Activated T-helper 17 cell treated with anti-CD3 and anti-CD28 coated beads, Interleukin-2, amount 50 U/mL, for 72 hours (primary cell): Measurements from ENCODE around the gene WAPL. TPM values are rescaled to one million over a fixed set of nuclear protein-coding genes. Genes with fewer than 3 reads are reported as not detected.

Experiments used
- ATAC-seq: fragments of 150-1000 bp; cut with Tn5 transposase; replicated peaks from 2 replicates; pipeline ENCODE4 v1.10.0; 2021; ENCODE audit warnings: mild to moderate bottlenecking, moderate library complexity
- H3K27ac Mint-ChIP-seq: one replicate; pipeline ENCODE4 v1.8.0; 2022; ENCODE audit warnings: mixed read lengths
- H3K27me3 Mint-ChIP-seq: one replicate; pipeline ENCODE4 v1.8.0; 2022; ENCODE audit warnings: mixed read lengths
- H3K36me3 Mint-ChIP-seq: one replicate; pipeline ENCODE4 v1.8.0; 2022; ENCODE audit warnings: low read depth, mild to moderate bottlenecking, mixed read lengths
- H3K4me1 Mint-ChIP-seq: one replicate; pipeline ENCODE4 v1.8.0; 2022; ENCODE audit warnings: mixed read lengths
- H3K4me3 Mint-ChIP-seq: one replicate; pipeline ENCODE4 v1.8.0; 2022; ENCODE audit warnings: mild to moderate bottlenecking, mixed read lengths
- H3K9me3 Mint-ChIP-seq: one replicate; pipeline ENCODE4 v1.8.0; 2022; ENCODE audit warnings: mixed read lengths
- total RNA-seq, 2 donors: library from RNA; stranded (reverse); gene quantifications; one replicate each; pipeline ENCODE4 v1.2.3, GENCODE V29; 2022

WAPL gene
- total RNA-seq, 2 donors from 2014 or later: 39.2 to 51.5 TPM

GRCh38 chr10:86423739-86424138, 97.9 kb downstream of the WAPL start:
- no peaks in the 10 kb centered on the region for H3K36me3 Mint-ChIP-seq
- H3K27me3 Mint-ChIP-seq: no peaks in the 10 kb centered on the region
- H3K27ac Mint-ChIP-seq: no peak overlapping the region
- no peak for ATAC-seq
- H3K4me3 Mint-ChIP-seq: no peak overlapping the region
- H3K9me3 Mint-ChIP-seq: no peaks in the 10 kb centered on the region
- peaks cover 3% of the 10 kb centered on the region for H3K4me1 Mint-ChIP-seq

DNA sequence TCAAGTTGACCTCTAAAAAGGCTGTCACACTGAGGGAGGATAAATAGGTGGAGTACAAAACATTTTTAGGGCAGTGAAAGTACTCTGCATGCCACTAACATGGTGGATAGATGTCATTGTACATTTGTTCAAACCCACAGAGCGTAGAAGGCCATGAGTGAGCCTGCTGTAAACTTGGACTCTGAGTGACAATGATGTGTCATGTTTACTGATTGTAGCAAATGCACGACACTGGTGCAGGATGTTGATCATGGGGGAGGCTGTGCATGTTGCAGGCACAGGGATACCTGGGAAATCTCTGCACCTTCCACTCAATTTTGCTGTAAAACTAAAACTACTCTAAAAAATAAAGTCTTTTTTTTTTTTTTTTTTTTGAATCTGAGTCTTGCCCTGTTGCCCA, 102.5 kb downstream of the WAPL start:
- no peaks in the 10 kb centered on the region for H3K27me3 Mint-ChIP-seq
- peaks cover 7% of the 10 kb centered on the region for H3K4me1 Mint-ChIP-seq
- no peaks in the 10 kb centered on the region for H3K36me3 Mint-ChIP-seq
- no peaks in the 10 kb centered on the region for H3K9me3 Mint-ChIP-seq
- no peak overlapping the region for H3K4me3 Mint-ChIP-seq
- no peak overlapping the region for H3K27ac Mint-ChIP-seq
- ATAC-seq: no peak

- ATAC-seq: no peak
- H3K9me3 Mint-ChIP-seq: peaks cover 6% of the 10 kb centered on the region
- H3K4me3 Mint-ChIP-seq: no peak overlapping the region
- peak overlapping the region; percentile 6 for H3K27ac Mint-ChIP-seq
- no peaks in the 10 kb centered on the region for H3K36me3 Mint-ChIP-seq
- no peaks in the 10 kb centered on the region for H3K27me3 Mint-ChIP-seq
- peaks cover 27% of the 10 kb centered on the region for H3K4me1 Mint-ChIP-seq
These were observed 106.0 kb downstream of the WAPL start for GRCh38 chr10:86415583-86415982.

GRCh38 chr10:86415116-86415515, 106.5 kb downstream of the WAPL start:
- Mint-ChIP-seq H3K27ac (peak overlapping the region; percentile 6), H3K4me1 (peaks cover 29% of the 10 kb centered on the region), H3K27me3 (no peaks in the 10 kb centered on the region), H3K4me3 (no peak overlapping the region), H3K36me3 (no peaks in the 10 kb centered on the region), H3K9me3 (peaks cover 8% of the 10 kb centered on the region)
- no peak for ATAC-seq

GRCh38 chr10:86413046-86413728, 108.4 kb downstream of the WAPL start:
- Mint-ChIP-seq H3K4me1 (peaks cover 24% of the 10 kb centered on the region), H3K4me3 (peak overlapping the region; percentile 81), H3K9me3 (peaks cover 8% of the 10 kb centered on the region), H3K27me3 (no peaks in the 10 kb centered on the region), H3K36me3 (no peaks in the 10 kb centered on the region), H3K27ac (peak overlapping the region; percentile 71)
- peak; percentile 65 for ATAC-seq

GRCh38 chr10:86411852-86412560, 109.6 kb downstream of the WAPL start:
- peak overlapping the region; percentile 71 for H3K27ac Mint-ChIP-seq
- peaks cover 8% of the 10 kb centered on the region for H3K9me3 Mint-ChIP-seq
- peaks cover 24% of the 10 kb centered on the region for H3K4me1 Mint-ChIP-seq
- peak overlapping the region; percentile 81 for H3K4me3 Mint-ChIP-seq
- no peak for ATAC-seq
- no peaks in the 10 kb centered on the region for H3K36me3 Mint-ChIP-seq
- H3K27me3 Mint-ChIP-seq: no peaks in the 10 kb centered on the region

DNA sequence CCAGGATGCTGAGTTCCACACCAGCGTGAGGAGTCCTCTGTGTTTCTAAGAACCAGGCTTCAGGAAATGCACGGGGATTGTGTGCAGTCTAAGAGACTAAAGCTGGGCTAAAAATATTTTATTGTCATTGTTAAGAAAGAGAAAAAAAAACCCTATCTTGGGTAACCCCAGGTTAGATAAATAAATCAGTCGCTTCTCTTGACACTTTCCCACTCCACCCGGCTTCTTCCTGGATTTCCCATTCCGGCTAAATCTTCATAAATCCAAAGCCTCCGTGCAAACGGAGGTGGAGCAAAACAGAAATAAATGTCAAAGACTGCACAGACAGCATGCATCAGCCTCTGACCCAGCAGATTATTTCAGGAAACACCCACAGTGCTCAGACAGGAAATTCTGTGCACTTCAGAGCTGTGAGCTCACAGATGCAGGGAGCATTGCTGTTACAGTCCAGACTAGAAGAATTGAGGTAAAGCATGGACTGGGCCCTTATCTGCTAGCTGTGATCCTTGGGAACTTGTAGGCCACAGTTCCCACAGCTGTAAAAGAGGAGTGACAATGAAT, 110.2 kb downstream of the WAPL start:
- Mint-ChIP-seq H3K27me3 (no peaks in the 10 kb centered on the region), H3K4me3 (peak overlapping the region; percentile 81), H3K27ac (peak overlapping the region; percentile 71), H3K36me3 (no peaks in the 10 kb centered on the region), H3K9me3 (peaks cover 8% of the 10 kb centered on the region), H3K4me1 (peaks cover 24% of the 10 kb centered on the region)
- peak; percentile 88 for ATAC-seq

GRCh38 chr10:86410542-86411124, 111.0 kb downstream of the WAPL start:
- peak; percentile 9 for ATAC-seq
- peak overlapping the region; percentile 81 for H3K4me3 Mint-ChIP-seq
- peak overlapping the region; percentile 71 for H3K27ac Mint-ChIP-seq
- no peaks in the 10 kb centered on the region for H3K36me3 Mint-ChIP-seq
- peaks cover 8% of the 10 kb centered on the region for H3K9me3 Mint-ChIP-seq
- H3K4me1 Mint-ChIP-seq: peaks cover 24% of the 10 kb centered on the region
- H3K27me3 Mint-ChIP-seq: no peaks in the 10 kb centered on the region

DNA sequence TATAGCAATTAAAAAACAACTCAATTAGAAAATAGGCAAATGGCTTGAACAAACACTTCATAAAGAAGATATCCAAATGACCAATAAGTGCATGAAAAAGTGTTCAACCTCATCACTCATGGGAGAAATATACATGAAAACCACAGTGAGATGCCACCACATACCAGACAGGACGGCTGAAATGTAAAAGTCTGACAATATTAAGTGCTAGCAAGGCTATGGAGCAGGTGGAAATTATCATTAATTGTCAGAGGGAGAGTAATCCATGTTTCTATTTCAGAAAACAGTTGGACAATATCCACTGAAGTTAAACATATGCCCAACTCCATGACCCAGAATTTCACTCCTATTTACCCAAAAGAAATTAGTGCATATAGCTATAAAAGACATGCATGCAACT, 112.4 kb downstream of the WAPL start:
- Mint-ChIP-seq H3K36me3 (no peaks in the 10 kb centered on the region), H3K4me1 (peaks cover 21% of the 10 kb centered on the region), H3K4me3 (no peak overlapping the region), H3K9me3 (peaks cover 8% of the 10 kb centered on the region), H3K27me3 (no peaks in the 10 kb centered on the region), H3K27ac (no peak overlapping the region)
- ATAC-seq: no peak

GRCh38 chr10:86403183-86403797, 118.3 kb downstream of the WAPL start:
- H3K4me1 Mint-ChIP-seq: peaks cover 3% of the 10 kb centered on the region
- H3K27ac Mint-ChIP-seq: no peak overlapping the region
- H3K36me3 Mint-ChIP-seq: no peaks in the 10 kb centered on the region
- ATAC-seq: no peak
- H3K27me3 Mint-ChIP-seq: no peaks in the 10 kb centered on the region
- H3K4me3 Mint-ChIP-seq: no peak overlapping the region
- H3K9me3 Mint-ChIP-seq: no peaks in the 10 kb centered on the region

DNA sequence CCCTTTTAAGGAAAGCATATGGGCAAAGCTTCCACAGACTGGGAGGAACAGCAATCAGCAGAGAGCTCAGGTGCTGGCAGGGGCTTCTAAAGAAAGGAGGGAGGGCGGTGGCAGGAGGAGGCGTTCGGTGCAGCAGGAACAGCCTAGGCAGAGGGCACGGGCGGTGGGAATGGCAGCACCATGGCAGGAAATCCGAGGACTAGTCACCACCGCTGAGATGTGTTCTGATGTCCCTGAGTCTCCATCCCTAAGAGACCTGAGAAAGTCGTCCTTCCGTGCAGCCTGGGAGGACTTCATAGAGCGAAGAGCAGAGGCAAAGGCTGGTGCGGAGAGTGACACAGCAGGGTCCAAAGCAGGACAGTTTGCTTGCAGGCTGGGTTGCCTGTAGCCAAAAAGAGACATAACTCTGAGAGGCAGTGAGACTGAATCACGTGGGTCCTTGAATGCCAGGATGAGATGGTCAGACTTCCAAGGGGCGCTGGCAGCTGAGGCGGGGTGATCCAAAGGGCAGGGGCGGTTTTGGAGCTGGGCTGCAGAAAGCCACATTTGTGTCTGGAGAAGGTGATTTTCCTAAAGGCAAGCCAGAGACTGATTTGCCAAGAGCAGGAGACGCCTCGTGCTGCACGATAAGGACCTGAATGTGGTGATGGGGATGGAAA, 119.2 kb downstream of the WAPL start:
- Mint-ChIP-seq H3K4me3 (peak overlapping the region; percentile 77), H3K4me1 (peaks cover 3% of the 10 kb centered on the region), H3K27ac (peak overlapping the region; percentile 54), H3K36me3 (no peaks in the 10 kb centered on the region), H3K9me3 (no peaks in the 10 kb centered on the region), H3K27me3 (no peaks in the 10 kb centered on the region)
- ATAC-seq: no peak

DNA sequence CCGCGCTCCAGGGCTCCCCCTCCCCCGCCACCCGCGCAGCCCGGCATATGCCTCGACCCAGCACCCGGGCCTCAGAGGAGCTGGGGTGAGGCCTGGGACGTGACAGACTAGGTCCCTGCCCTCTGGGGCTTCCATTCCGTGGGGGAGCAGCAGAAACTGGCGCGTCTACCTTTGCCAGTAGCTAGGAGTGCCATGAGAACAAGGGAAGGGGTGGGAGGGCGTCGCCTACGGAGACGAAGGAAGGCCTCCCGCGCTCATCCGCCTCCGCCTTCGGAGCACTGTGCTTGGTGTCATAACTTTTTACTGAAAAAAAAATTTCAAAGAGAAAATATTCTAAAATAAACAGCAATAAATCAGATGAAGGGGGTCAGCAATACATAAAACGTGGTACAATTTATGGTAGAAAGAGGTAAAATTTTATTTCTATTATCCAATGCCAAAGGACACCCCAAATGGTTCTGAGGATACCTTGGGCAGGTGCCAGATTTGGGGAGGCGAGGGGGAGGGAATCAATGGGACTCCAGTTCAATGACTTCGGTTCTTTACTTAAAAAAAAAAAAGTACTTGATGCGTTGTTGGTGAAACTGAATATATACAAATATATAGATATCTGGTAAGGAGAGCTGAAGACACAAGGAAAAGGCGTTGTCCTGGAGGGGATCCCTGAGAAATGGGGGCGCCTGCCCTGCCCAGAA, 119.9 kb downstream of the WAPL start:
- Mint-ChIP-seq H3K27me3 (no peaks in the 10 kb centered on the region), H3K9me3 (no peaks in the 10 kb centered on the region), H3K4me3 (peak overlapping the region; percentile 77), H3K4me1 (peaks cover 3% of the 10 kb centered on the region), H3K27ac (peak overlapping the region; percentile 54), H3K36me3 (no peaks in the 10 kb centered on the region)
- ATAC-seq: no peak

DNA sequence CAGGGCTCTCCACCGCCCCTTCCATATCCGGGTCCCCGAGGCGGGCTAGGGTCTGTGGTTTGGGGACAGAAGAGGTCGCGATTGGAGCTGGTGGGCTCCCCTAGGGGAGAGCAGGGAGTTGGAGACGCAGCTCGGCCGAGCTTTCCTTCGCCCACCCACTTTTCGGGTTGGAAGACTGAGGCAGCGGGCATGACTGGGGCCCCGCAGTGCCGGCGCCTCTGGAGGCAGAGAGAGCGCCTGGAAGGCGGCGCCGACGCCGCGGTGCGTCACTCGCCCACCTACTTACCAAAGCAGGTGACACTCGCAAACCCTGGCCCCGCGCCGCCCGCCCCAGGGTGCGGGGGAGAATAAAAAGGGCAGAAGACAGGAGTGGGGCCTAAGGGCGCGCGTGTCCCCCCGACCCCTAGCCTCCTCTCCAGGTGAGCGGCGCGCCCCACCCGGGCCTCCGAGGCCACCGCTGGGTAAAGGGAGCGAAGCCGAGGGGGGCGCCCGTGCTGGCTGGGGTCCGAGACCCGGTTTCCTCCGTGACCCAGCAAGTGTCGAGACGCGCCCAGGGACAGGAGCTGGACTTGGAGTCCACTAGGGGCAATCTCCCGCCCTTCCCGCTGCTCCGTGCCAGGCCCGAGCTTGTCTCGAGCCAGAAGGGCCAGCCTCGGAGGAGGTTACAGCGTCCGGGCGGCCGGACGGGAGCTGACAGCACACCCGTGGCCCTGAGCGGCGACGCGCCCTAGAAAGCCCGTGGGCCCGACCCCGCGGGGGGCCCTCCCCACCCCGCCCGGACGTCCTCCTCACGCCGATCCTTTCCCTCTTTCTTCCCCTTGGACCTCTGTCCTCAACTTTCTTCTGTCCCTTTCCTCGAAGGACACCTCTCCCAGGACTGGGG, 120.6 kb downstream of the WAPL start:
- no peaks in the 10 kb centered on the region for H3K9me3 Mint-ChIP-seq
- H3K4me3 Mint-ChIP-seq: peak overlapping the region; percentile 77
- H3K27me3 Mint-ChIP-seq: no peaks in the 10 kb centered on the region
- H3K4me1 Mint-ChIP-seq: peaks cover 3% of the 10 kb centered on the region
- H3K27ac Mint-ChIP-seq: peak overlapping the region; percentile 90
- no peaks in the 10 kb centered on the region for H3K36me3 Mint-ChIP-seq
- peak; percentile 76 for ATAC-seq
